ENCODE data around the gene SF3A1. TPM values are rescaled to one million over a fixed set of nuclear protein-coding genes. Genes with fewer than 3 reads are reported as not detected.
A peak's percentile ranks its signal among the peaks of the same experiment; 100 is the strongest.

SF3A1 gene
- total and polyA plus RNA-seq, 2 of the 8 experiments (the other 6 are each of a cell fraction or from before 2014, with no cell fraction given), result 27.8 to 285 TPM

GRCh38 chr22:30325065-30325720 is 31.5 kb downstream of the SF3A1 start:
- FAIRE-seq, result no peak
- H3K36me3 ChIP-seq (ENCODE audit: control insufficient read depth in 2 of 4, insufficient read depth in 4 of 4, low read length in 3 of 4), result peaks cover 0 to 3% (median 0%) of the 10 kb centered on the region in 4 experiments; a peak in 1 of 8 replicates
- H3K79me2 ChIP-seq (ENCODE audit: control insufficient read depth in 1 of 2, insufficient read depth in 2 of 2, low read length in 2 of 2), result no peaks in the 10 kb centered on the region
- 0 out of 2 replicates have a peak overlapping the region, but pooled peaks have one; percentile 30 for H2BK5ac ChIP-seq (ENCODE audit: low read depth, low read length)
- peaks cover 4% of the 10 kb centered on the region for H3K23me2 ChIP-seq (ENCODE audit: low read depth, low read length)
- H4K5ac ChIP-seq (ENCODE audit: insufficient read length, low read depth, low read length), result no peak overlapping the region
- H2BK120ac ChIP-seq (replicated peaks; ENCODE audit: low read depth, low read length), result no peak overlapping the region
- TF ChIP-seq GABPA (IDR thresholded peaks at IDR 0.05; ENCODE audit: borderline replicate concordance, insufficient read depth, low read length) (no peak), RFX5 (IDR thresholded peaks at IDR 0.05; ENCODE audit: borderline replicate concordance, low read depth, low read length) (no peak), BACH1 (IDR thresholded peaks at IDR 0.05; ENCODE audit: low read length) (no peak), JUND (IDR thresholded peaks at IDR 0.05; ENCODE audit: low read length) (no peak), SIN3A (conservative IDR thresholded peaks at IDR 0.05 in 1 of 2, IDR thresholded peaks at IDR 0.05 in 1 of 2; ENCODE audit: low read depth in 1 of 2, low read length in 2 of 2) (0 out of 4 replicates have a peak, but pooled peaks of 1 of the 2 experiments have one; percentile 26)
- no peak overlapping the region for H4K8ac ChIP-seq (ENCODE audit: extremely low read depth, insufficient read depth, low read length)
- H3K4me1 ChIP-seq (replicated peaks in 1 of 4; ENCODE audit: control insufficient read depth in 3 of 4, insufficient read depth in 4 of 4, low read length in 3 of 4), result peaks cover 0 to 14% (median 7%) of the 10 kb centered on the region in 4 experiments; a peak in 6 of 7 replicates
- no peak overlapping the region for H2AK5ac ChIP-seq (ENCODE audit: low read depth, low read length)
- H2BK15ac ChIP-seq (ENCODE audit: low read length), result 0 out of 2 replicates have a peak overlapping the region, but pooled peaks have one; percentile 29
- H3K4me3 ChIP-seq (ENCODE audit: extremely low read depth in 1 of 4, insufficient read depth in 2 of 4, low read depth in 3 of 4, low read length in 4 of 4), result 0 out of 8 replicates have a peak overlapping the region, but pooled peaks of 1 of the 4 experiments have one; percentile 2
- POLR2A ChIA-PET (ENCODE audit: partially characterized antibody), result interaction anchor here (1.5 to 3.2 kb wide), 2 partner anchors 10 to 32 kb away, joined by 3 to 28 read pairs; partner anchors contain the start of genes CCDC157 and SF3A1
- no peak overlapping the region for H3K14ac ChIP-seq (ENCODE audit: insufficient read length)
- H3K27ac ChIP-seq (ENCODE audit: low read depth, low read length), result no peak overlapping the region
- H3K4ac ChIP-seq (replicated peaks; ENCODE audit: insufficient read length, low read depth, low read length), result no peak overlapping the region
- DNase-seq (ENCODE audit: low read depth in 1 of 2, low spot score in 2 of 2), result no peak
- H3K56ac ChIP-seq (replicated peaks; ENCODE audit: insufficient read length, low read depth, low read length), result no peak overlapping the region
- peak overlapping the region; percentile 57 to 91; a peak in 2 of 4 replicates for H3K4me2 ChIP-seq (ENCODE audit: insufficient read depth in 1 of 2, low read depth in 2 of 2, low read length in 2 of 2)
- H3K18ac ChIP-seq (ENCODE audit: extremely low read depth, low read length), result no peak overlapping the region
- no peak overlapping the region for H2BK12ac ChIP-seq (ENCODE audit: low read depth, low read length)
- no peaks in the 10 kb centered on the region for H3K27me3 ChIP-seq (replicated peaks in 1 of 4; ENCODE audit: control insufficient read depth in 3 of 4, extremely low read depth in 1 of 4, insufficient read depth in 3 of 4, low read length in 3 of 4)
- peaks cover 0 to 7% of the 10 kb centered on the region in 2 experiments for H4K20me1 ChIP-seq (replicated peaks in 1 of 2; ENCODE audit: control insufficient read depth in 1 of 2, insufficient read depth in 2 of 2, low read length in 2 of 2)
- no peak overlapping the region for H2AFZ ChIP-seq (ENCODE audit: low read length)
- H3K9me3 ChIP-seq (ENCODE audit: insufficient read depth in 2 of 2, low read depth in 1 of 2, low read length in 1 of 2), result no peaks in the 10 kb centered on the region
- CTCF ChIA-PET (ENCODE audit: partially characterized antibody), result interaction anchor here (0.8 to 20.1 kb wide), 4 partner anchors 17 to 57 kb away, joined by 3 to 203 read pairs (median 6); partner anchors contain the start of gene CASTOR1
- H4K91ac ChIP-seq (replicated peaks; ENCODE audit: insufficient read length, low read length), result no peak overlapping the region
- no peaks in the 10 kb centered on the region; the same call in none of the 2 replicates for H3K79me1 ChIP-seq (ENCODE audit: low read depth, low read length)
- WGBS, 2 experiments (ENCODE audit: extremely low coverage in 1 of 2, insufficient coverage in 1 of 2, insufficient read length in 1 of 2, insufficient replicate concordance in 2 of 2, low coverage in 1 of 2, low lambda C conversion rate in 2 of 2, missing lambda C conversion rate in 1 of 2), result 88% methylated on average over 5 of the region's 5 CpGs; no CpG with 5 or more reads in 1 of the 2 experiments
- H3K9ac ChIP-seq (replicated peaks in 1 of 4; ENCODE audit: extremely low read depth in 1 of 4, low read depth in 3 of 4, low read length in 3 of 4), result no peak overlapping the region; a peak in 1 of 7 replicates
- H3K23ac ChIP-seq (ENCODE audit: insufficient read length), result no peak overlapping the region
- H2BK20ac ChIP-seq (ENCODE audit: low read length), result no peak overlapping the region
